Tibial nerve (tissue), 4 donors: ENCODE results near the gene PLXDC2.

Experiments used
- EP300 ChIP-seq, 2 donors: sonication (generic); formaldehyde crosslinking; IDR thresholded peaks; one replicate each; pipeline ENCODE4 v1.6.1; 2017; ENCODE audit warnings: antibody characterized with exemption in 2 of 2, mild to moderate bottlenecking in 1 of 2
- POLR2A ChIP-seq, 2 donors: fragments of 450-650 bp; IDR thresholded peaks; one replicate each; pipeline ENCODE4 v1.6.1; 2017; ENCODE audit warnings: antibody characterized with exemption in 2 of 2, mild to moderate bottlenecking in 2 of 2, moderate library complexity in 2 of 2
- TF ChIP-seq, protein P1 (sequence below), 5 experiments: fragments of 200-600 bp in 3 of 5; fragments of 450-650 bp in 2 of 5; sonication (generic) in 3 of 5; IDR thresholded peaks; one replicate each; pipeline ENCODE4 v1.5.1; 2016 to 2019; ENCODE audit warnings: antibody characterized with exemption in 5 of 5, mild to moderate bottlenecking in 3 of 5, moderate library complexity in 2 of 5

DNA sequence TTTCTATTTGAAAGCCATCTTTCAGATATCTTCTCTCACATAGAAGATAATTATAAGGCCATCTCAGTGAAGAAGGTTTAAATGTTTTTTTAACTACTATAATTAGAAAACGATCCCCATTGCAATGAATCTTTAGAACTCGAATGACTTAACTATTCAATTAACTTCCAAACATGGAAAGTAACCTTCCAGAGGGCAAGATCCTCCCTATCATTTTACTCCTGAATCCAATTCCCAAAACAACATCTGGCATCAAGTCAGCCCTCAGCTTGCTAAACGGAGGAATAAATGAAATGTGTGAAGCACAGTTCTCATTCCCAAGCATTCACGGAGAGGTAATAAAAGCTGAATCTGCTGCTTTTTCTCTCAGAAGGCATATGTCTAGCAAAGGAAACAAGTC, 293.4 kb downstream of the PLXDC2 start:
- TF ChIP-seq, protein P1, sequence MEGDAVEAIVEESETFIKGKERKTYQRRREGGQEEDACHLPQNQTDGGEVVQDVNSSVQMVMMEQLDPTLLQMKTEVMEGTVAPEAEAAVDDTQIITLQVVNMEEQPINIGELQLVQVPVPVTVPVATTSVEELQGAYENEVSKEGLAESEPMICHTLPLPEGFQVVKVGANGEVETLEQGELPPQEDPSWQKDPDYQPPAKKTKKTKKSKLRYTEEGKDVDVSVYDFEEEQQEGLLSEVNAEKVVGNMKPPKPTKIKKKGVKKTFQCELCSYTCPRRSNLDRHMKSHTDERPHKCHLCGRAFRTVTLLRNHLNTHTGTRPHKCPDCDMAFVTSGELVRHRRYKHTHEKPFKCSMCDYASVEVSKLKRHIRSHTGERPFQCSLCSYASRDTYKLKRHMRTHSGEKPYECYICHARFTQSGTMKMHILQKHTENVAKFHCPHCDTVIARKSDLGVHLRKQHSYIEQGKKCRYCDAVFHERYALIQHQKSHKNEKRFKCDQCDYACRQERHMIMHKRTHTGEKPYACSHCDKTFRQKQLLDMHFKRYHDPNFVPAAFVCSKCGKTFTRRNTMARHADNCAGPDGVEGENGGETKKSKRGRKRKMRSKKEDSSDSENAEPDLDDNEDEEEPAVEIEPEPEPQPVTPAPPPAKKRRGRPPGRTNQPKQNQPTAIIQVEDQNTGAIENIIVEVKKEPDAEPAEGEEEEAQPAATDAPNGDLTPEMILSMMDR (IDR thresholded peaks at IDR 0.05) = no peak
- TF ChIP-seq POLR2A (IDR thresholded peaks at IDR 0.05) (no peak), EP300 (IDR thresholded peaks at IDR 0.05) (no peak)
